GM12892 (cell line): ENCODE measurements around the gene HECW1.

ENCODE experiments used
- POLR2A ChIP-seq: IDR thresholded peaks from 2 replicates; pipeline ENCODE4 v1.6.1; 2011; ENCODE audit warnings: low read depth, low read length, control low read depth
- POLR2AphosphoS5 ChIP-seq: IDR thresholded peaks from 2 replicates; pipeline ENCODE4 v1.6.1; 2011; ENCODE audit warnings: low read depth, low read length, control low read depth
- TAF1 ChIP-seq: IDR thresholded peaks from 2 replicates; pipeline ENCODE4 v1.6.1; 2011; ENCODE audit warnings: low read depth, mild to moderate bottlenecking, control low read depth, low read length, borderline replicate concordance

DNA sequence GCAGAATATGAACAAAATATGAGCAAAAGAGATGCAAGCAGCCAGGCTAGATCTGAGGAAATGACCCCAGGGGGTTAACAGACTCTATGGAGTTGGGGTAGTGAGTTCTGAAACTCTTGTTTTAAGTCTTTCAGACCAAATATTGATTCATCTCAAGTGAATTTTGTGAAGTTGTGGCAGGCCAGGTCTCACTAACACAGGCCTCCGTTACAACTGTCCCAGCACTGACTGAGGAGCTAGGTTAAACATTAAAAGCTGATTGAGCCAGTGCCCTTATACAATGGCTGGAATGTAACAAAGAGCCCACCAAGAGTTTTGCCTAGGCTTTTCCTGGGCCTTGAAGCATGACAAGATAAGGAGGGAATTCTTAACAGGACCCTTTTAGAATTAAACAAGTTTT, 278.1 kb downstream of the HECW1 start:
- TF ChIP-seq POLR2AphosphoS5 (no peak), POLR2A (no peak), TAF1 (no peak)
